Measurements from ENCODE around the gene OR2J1. TPM values are rescaled to one million over a fixed set of nuclear protein-coding genes. Genes with fewer than 3 reads are reported as not detected.
"Not testable (repeated sequence)": the region's sequence is repeated elsewhere in the genome, so short reads cannot be mapped to it uniquely, and the experiment has no call there.

OR2J1 gene
- not detected for total RNA-seq
- long read RNA-seq, result 0 reads

- no peak for ATAC-seq (ENCODE audit: poor library complexity)
- intact Hi-C loops (cut with DNase I), result no loop called here
Measured at GRCh38 chr6:29099190-29099589, at the start of gene OR2J1. TSS of gene OR2J1 (plus strand) at chr6:29099490. CDS start at chr6:29100943, 1,453 bp downstream.

GRCh38 chr6:29051680-29052079 is 47.6 kb upstream of the OR2J1 start:
- intact Hi-C loops (cut with DNase I), result no loop called here
- ATAC-seq (ENCODE audit: poor library complexity), result no peak
- DNase-seq, result no peak

More at GRCh38 chr6:29099190-29099589, at the start of gene OR2J1:
- no peak for DNase-seq

GRCh38 chr6:29071831-29072723 is 27.2 kb upstream of the OR2J1 start:
- no peak for DNase-seq
- ATAC-seq (ENCODE audit: poor library complexity), result no peak
- intact Hi-C loops (cut with DNase I), result no loop called here

- ATAC-seq (ENCODE audit: poor library complexity) (no peak), DNase-seq (no peak)
- intact Hi-C loops (cut with DNase I), result no loop called here
Measured at GRCh38 chr6:29079203-29079602, 20.1 kb upstream of the OR2J1 start.

GRCh38 chr6:29081312-29081711 is 18.0 kb upstream of the OR2J1 start:
- intact Hi-C loops (cut with DNase I), result no loop called here
- DNase-seq (no peak), ATAC-seq (ENCODE audit: poor library complexity) (no peak)

- no peak for DNase-seq
Measured at GRCh38 chr6:29082457-29082856, 16.8 kb upstream of the OR2J1 start.

GRCh38 chr6:29087213-29087612 is 12.1 kb upstream of the OR2J1 start, which contains the start of gene OR2B3:
TSS of gene OR2B3 (minus strand) at chr6:29087313. CDS start at chr6:29087248, 65 bp downstream.
- intact Hi-C loops (cut with DNase I), result no loop called here
- no peak for ATAC-seq (ENCODE audit: poor library complexity)
- no peak for DNase-seq

More at GRCh38 chr6:29082457-29082856, 16.8 kb upstream of the OR2J1 start:
- intact Hi-C loops (cut with DNase I), result no loop called here
- no peak for ATAC-seq (ENCODE audit: poor library complexity)

- ATAC-seq (ENCODE audit: poor library complexity), result no peak
- no peak for DNase-seq
- intact Hi-C loops (cut with DNase I), result no loop called here
Measured at GRCh38 chr6:29092957-29093356, 6.3 kb upstream of the OR2J1 start.

- DNase-seq, result no peak
- ATAC-seq (ENCODE audit: poor library complexity), result no peak
- intact Hi-C loops (cut with DNase I), result no loop called here
Measured at GRCh38 chr6:29097803-29098202, 1.5 kb upstream of the OR2J1 start.

GRCh38 chr6:29107758-29108157 is 8.5 kb downstream of the OR2J1 start, which contains the start of gene OR2J3:
TSS of gene OR2J3 (plus strand) at chr6:29108058. CDS start at chr6:29111891, 3,833 bp downstream.
- ATAC-seq (ENCODE audit: poor library complexity), result no peak
- no peak for DNase-seq
- intact Hi-C loops (cut with DNase I), result no loop called here

GRCh38 chr6:29112135-29112534 is 12.8 kb downstream of the OR2J1 start:
- no peak for ATAC-seq (ENCODE audit: poor library complexity)
- no peak for DNase-seq

GRCh38 chr6:29114964-29115363 is 15.7 kb downstream of the OR2J1 start:
- DNase-seq; intact Hi-C loops (cut with DNase I); ATAC-seq (ENCODE audit: poor library complexity): not testable (repeated sequence)

More at GRCh38 chr6:29112135-29112534, 12.8 kb downstream of the OR2J1 start:
- intact Hi-C loops (cut with DNase I), result no loop called here

- DNase-seq, result no peak
- intact Hi-C loops (cut with DNase I), result no loop called here
- no peak for ATAC-seq (ENCODE audit: poor library complexity)
Measured at GRCh38 chr6:29129326-29130012, 30.2 kb downstream of the OR2J1 start.

GRCh38 chr6:29130644-29131043 is 31.4 kb downstream of the OR2J1 start:
- intact Hi-C loops (cut with DNase I), result no loop called here

GRCh38 chr6:29131691-29132090 is 32.4 kb downstream of the OR2J1 start:
- intact Hi-C loops (cut with DNase I), result no loop called here
- ATAC-seq (ENCODE audit: poor library complexity), result no peak

More at GRCh38 chr6:29130644-29131043, 31.4 kb downstream of the OR2J1 start:
- no peak for DNase-seq
- ATAC-seq (ENCODE audit: poor library complexity), result no peak

GRCh38 chr6:29137724-29138123 is 38.4 kb downstream of the OR2J1 start:
- ATAC-seq (ENCODE audit: poor library complexity), result no peak
- no peak for DNase-seq
- intact Hi-C loops (cut with DNase I), result no loop called here

More at GRCh38 chr6:29131691-29132090, 32.4 kb downstream of the OR2J1 start:
- DNase-seq, result no peak

- DNase-seq, result no peak
- intact Hi-C loops (cut with DNase I), result no loop called here
- no peak for ATAC-seq (ENCODE audit: poor library complexity)
Measured at GRCh38 chr6:29141606-29142005, 42.3 kb downstream of the OR2J1 start.

GRCh38 chr6:29142309-29142708 is 43.0 kb downstream of the OR2J1 start:
- DNase-seq (no peak), ATAC-seq (ENCODE audit: poor library complexity) (no peak)
- intact Hi-C loops (cut with DNase I), result no loop called here

GRCh38 chr6:29146179-29146578 is 46.9 kb downstream of the OR2J1 start:
- intact Hi-C loops (cut with DNase I), result no loop called here
- ATAC-seq (ENCODE audit: poor library complexity) (no peak), DNase-seq (no peak)

Measured in Right ventricle myocardium superior (tissue), 1 donor.